GM13976 (cell line): Measurements from ENCODE around the gene PGM2L1.
"Not testable (repeated sequence)": the region's sequence is repeated elsewhere in the genome, so short reads cannot be mapped to it uniquely, and the experiment has no call there.

ENCODE experiments used
- DNase-seq: peaks from one replicate; pipeline ENCODE4 v3.0.0; 2012; ENCODE audit warnings: low spot score
- in situ Hi-C: fragments of 300-500 bp; cut with MboI; formaldehyde crosslinking; loops from one replicate; pipeline ENCODE4 v1.12.0; 2022; ENCODE audit warnings: low sequenced_read_pairs, mixed read lengths, inconsistent platforms; ENCODE audit not compliant: unreplicated experiment
- TF ChIP-seq, protein P1 (sequence below): IDR thresholded peaks from 2 replicates; pipeline ENCODE4 v1.5.1; 2012; ENCODE audit warnings: borderline replicate concordance, mild to moderate bottlenecking; ENCODE audit not compliant: insufficient read depth; ENCODE audit errors: extremely low read depth, missing control alignments, control extremely low read depth

PGM2L1 gene

DNA sequence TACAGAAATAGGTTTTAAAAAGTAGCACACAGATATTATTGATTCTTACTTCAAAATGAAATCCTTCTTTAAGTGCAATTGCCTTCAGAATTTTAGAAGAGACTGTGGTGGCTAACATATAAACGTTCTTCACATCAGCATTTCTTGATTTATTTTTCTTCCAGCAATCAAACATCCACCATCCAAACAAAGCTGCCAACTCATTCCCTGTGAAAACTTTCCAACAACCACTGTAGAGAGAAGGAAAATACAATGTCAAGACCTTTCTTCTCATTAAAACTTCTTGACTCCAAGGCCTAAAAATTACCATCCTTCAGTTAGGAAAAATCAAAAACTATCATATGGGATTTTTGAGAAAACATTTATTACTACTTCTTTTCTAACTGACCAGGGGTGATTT lies 52.8 kb downstream of the PGM2L1 start:
- TF ChIP-seq, protein P1, sequence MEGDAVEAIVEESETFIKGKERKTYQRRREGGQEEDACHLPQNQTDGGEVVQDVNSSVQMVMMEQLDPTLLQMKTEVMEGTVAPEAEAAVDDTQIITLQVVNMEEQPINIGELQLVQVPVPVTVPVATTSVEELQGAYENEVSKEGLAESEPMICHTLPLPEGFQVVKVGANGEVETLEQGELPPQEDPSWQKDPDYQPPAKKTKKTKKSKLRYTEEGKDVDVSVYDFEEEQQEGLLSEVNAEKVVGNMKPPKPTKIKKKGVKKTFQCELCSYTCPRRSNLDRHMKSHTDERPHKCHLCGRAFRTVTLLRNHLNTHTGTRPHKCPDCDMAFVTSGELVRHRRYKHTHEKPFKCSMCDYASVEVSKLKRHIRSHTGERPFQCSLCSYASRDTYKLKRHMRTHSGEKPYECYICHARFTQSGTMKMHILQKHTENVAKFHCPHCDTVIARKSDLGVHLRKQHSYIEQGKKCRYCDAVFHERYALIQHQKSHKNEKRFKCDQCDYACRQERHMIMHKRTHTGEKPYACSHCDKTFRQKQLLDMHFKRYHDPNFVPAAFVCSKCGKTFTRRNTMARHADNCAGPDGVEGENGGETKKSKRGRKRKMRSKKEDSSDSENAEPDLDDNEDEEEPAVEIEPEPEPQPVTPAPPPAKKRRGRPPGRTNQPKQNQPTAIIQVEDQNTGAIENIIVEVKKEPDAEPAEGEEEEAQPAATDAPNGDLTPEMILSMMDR: no peak
- DNase-seq: no peak
- in situ Hi-C loops: no loop called here

DNA sequence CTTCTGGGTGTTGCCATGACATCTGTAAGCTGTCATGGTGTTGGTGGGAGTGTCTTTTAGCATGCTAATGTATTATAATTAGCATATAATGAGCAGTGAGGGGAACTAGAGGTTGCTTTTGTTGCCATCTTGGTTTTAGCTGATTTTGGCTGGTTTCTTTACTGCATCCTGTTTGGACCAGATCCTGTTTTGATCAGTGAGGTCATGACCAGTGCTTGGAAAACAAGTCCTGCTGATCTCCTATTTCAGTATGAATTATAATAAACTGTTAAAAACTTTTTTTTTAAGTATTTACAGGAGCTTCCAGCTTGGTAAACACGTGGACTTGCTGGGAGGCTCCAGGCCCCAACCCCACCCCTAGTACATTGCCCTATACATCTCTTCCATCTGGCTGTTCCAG lies 56.3 kb downstream of the PGM2L1 start:
- TF ChIP-seq, protein P1: no peak
- no peak for DNase-seq
- in situ Hi-C loops: no loop called here

DNA sequence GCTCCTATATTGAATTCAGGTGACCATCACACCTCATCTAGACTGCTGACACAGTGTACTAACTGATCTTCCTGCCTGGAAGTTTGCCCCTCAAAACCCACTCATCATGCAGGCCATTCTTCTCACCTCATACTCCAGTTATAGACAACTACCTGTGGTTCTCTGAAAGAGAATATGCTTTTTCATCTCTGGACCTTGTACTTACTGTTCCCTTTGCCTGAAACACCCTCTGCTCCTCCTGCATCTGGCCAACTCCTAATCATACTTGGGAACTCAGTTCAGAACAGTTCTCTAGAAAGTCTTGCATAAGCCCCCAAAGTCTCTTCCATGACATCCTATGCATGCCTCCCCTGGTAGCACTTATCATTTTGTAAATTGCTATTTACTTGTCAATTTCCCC lies 58.6 kb downstream of the PGM2L1 start:
- in situ Hi-C loops: no loop called here
- DNase-seq: no peak
- TF ChIP-seq, protein P1: no peak

DNA sequence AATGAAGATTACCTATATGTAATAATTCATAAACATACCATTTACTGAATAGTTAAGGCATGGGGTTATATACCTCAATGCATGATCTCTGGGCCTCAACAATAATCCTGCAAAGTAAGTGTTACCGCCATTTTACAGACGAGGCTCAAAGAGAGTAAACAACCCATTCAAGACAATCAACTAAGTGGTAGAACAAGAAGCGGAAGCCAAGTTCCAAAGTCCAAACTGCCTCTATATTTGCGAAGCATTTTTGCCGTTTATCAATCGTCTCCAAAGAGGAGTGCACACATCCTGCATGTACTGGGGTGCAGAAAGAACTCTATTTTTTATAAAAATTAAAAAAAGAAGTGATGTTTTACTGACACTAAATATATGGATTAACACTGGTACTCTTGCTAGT lies 59.3 kb downstream of the PGM2L1 start:
- TF ChIP-seq, protein P1: no peak
- in situ Hi-C loops: no loop called here
- DNase-seq: no peak

DNA sequence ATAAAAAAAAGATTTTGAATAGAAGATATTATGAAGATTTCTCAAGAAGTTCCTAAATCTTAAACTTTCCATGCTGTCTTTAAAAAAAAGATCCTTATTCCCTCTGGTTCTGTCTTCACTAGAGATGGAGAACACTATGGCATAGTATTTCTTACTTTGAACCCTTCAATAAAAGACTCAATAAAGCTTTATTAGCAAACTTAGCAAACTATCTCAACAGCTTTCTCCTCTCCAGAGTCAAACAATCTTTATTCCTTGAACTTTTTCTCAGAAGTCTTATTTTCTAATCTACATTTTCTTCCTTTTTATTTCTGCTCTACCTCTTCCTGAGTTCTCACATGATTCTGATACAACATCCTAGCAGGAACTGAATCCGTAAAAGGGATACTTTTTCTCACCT lies 65.0 kb downstream of the PGM2L1 start:
- TF ChIP-seq, protein P1: no peak
- DNase-seq: no peak
- in situ Hi-C loops: no loop called here

DNA sequence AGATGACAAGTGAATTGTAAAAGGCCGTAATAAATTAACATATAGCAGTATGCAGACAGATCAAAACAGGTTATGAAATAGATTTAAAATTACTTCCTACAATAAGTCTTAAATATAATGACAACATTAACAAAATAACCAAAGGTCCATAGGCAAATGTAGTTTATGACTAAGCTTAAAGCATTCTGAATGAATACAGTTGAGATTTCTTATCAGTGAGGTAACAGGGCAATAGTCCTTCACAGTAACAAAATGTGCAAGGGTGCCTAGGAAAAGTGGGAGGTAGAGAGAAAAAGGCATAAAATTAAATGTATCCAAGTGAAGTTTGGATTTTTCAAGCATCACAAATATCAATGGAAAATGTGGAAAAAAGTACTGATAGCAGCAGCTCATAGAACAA lies 65.9 kb downstream of the PGM2L1 start:
- TF ChIP-seq, protein P1: no peak
- in situ Hi-C loops: no loop called here
- DNase-seq: no peak

DNA sequence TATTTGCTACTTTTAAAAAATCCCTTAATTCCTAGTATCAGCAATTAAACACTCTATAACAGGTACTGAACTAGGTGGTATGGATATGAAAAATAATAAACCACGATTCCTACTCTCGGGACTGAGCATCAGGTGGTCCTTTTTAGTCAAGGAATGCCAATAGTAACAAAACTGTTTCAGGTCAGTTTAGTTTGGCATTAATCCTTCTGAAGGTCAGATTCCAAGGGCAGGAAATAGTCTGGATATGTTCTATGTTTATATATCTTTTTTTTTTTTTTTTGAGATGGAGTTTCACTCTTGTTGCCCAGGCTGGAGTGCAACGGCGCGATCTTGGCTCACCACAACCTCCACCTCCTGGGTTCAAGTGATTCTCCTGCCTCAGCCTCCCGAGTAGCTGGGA lies 67.2 kb downstream of the PGM2L1 start:
- in situ Hi-C loops, DNase-seq: not testable (repeated sequence)
